SK-N-MC (cell line): Measurements from ENCODE around the gene NTRK2.

ENCODE experiments used
- DNase-seq: peaks from one replicate; pipeline ENCODE4 v3.0.0-alpha.2; 2011; ENCODE audit warnings: low read depth, low spot score
- H3K27ac ChIP-seq: fragments of 200-600 bp; sonication (generic); 2 replicates; pipeline ENCODE4 v1.5.1; 2016; ENCODE audit warnings: mixed run types
- H3K36me3 ChIP-seq: fragments of 200-600 bp; sonication (generic); 2 replicates; pipeline ENCODE4 v1.6.1; 2017; ENCODE audit warnings: antibody characterized with exemption, low read length, mixed read lengths; ENCODE audit not compliant: insufficient read depth
- H3K4me3 ChIP-seq: fragments of 200-600 bp; sonication (generic); 2 replicates; pipeline ENCODE4 v1.5.1; 2016
- H3K9ac ChIP-seq: fragments of 200-600 bp; sonication (generic); 2 replicates; pipeline ENCODE4 v1.8.0; 2017; ENCODE audit warnings: mixed run types, mixed read lengths; ENCODE audit not compliant: insufficient read length
- H3K9me3 ChIP-seq: fragments of 200-600 bp; sonication (generic); 2 replicates; pipeline ENCODE4 v1.6.1; 2017; ENCODE audit warnings: low read depth, mild to moderate bottlenecking, antibody characterized with exemption, low read length, moderate library complexity, mixed read lengths
- EZH2 ChIP-seq: fragments of 200-600 bp; sonication (generic); IDR thresholded peaks from one replicate; pipeline ENCODE4 v1.6.1; 2017; ENCODE audit warnings: antibody characterized with exemption
- FOXP2 ChIP-seq: optimal IDR thresholded peaks from 2 replicates; pipeline ENCODE3; 2011; ENCODE audit warnings: mild to moderate bottlenecking, moderate library complexity; ENCODE audit not compliant: insufficient read depth; ENCODE audit errors: extremely low read length, control extremely low read depth
- POLR2AphosphoS5 ChIP-seq: IDR thresholded peaks from 2 replicates; pipeline ENCODE4 v1.6.1; 2012; ENCODE audit warnings: mild to moderate bottlenecking, low read depth, low read length, borderline replicate concordance

Gene NTRK2

GRCh38 chr9:84673806-84674205 lies 4.3 kb downstream of the NTRK2 start:
- Histone ChIP-seq H3K9me3 (no peaks in the 10 kb centered on the region), H3K36me3 (no peaks in the 10 kb centered on the region), H3K9ac (no peak overlapping the region), H3K4me3 (no peak overlapping the region), H3K27ac (no peak overlapping the region)
- TF ChIP-seq EZH2, result no peak
- no peak for TF ChIP-seq FOXP2
- no peak for TF ChIP-seq POLR2AphosphoS5
- no peak for DNase-seq

GRCh38 chr9:84677080-84677479 lies 7.6 kb downstream of the NTRK2 start:
- no peak overlapping the region for H3K9ac ChIP-seq
- no peak overlapping the region for H3K27ac ChIP-seq
- DNase-seq, result no peak
- TF ChIP-seq FOXP2 (no peak), EZH2 (no peak), POLR2AphosphoS5 (no peak)
- H3K4me3 ChIP-seq, result no peak overlapping the region
- no peaks in the 10 kb centered on the region for H3K36me3 ChIP-seq
- no peaks in the 10 kb centered on the region for H3K9me3 ChIP-seq

GRCh38 chr9:84679571-84679970 lies 10.0 kb downstream of the NTRK2 start:
- Histone ChIP-seq H3K4me3 (no peak overlapping the region), H3K9me3 (no peaks in the 10 kb centered on the region), H3K27ac (no peak overlapping the region), H3K9ac (no peak overlapping the region), H3K36me3 (no peaks in the 10 kb centered on the region)
- DNase-seq, result no peak
- no peak for TF ChIP-seq EZH2
- TF ChIP-seq FOXP2, result no peak
- no peak for TF ChIP-seq POLR2AphosphoS5

- no peak for TF ChIP-seq POLR2AphosphoS5
- no peak for TF ChIP-seq FOXP2
- TF ChIP-seq EZH2, result no peak
- DNase-seq, result no peak
- H3K9me3 ChIP-seq, result no peaks in the 10 kb centered on the region
- no peak overlapping the region for H3K4me3 ChIP-seq
- H3K27ac ChIP-seq, result no peak overlapping the region
- no peaks in the 10 kb centered on the region for H3K36me3 ChIP-seq
- no peak overlapping the region for H3K9ac ChIP-seq
Measured at GRCh38 chr9:84681516-84682285, 12.2 kb downstream of the NTRK2 start.

- Histone ChIP-seq H3K36me3 (no peaks in the 10 kb centered on the region), H3K9ac (no peak overlapping the region), H3K27ac (no peak overlapping the region), H3K9me3 (no peaks in the 10 kb centered on the region), H3K4me3 (no peak overlapping the region)
- DNase-seq, result no peak
- no peak for TF ChIP-seq EZH2
- TF ChIP-seq FOXP2, result no peak
- no peak for TF ChIP-seq POLR2AphosphoS5
Measured at GRCh38 chr9:84686068-84686467, 16.5 kb downstream of the NTRK2 start.

GRCh38 chr9:84688956-84689355 lies 19.4 kb downstream of the NTRK2 start:
- Histone ChIP-seq H3K36me3 (no peaks in the 10 kb centered on the region), H3K9me3 (no peaks in the 10 kb centered on the region), H3K4me3 (no peak overlapping the region), H3K27ac (no peak overlapping the region), H3K9ac (no peak overlapping the region)
- no peak for TF ChIP-seq EZH2
- no peak for TF ChIP-seq POLR2AphosphoS5
- DNase-seq, result no peak

- Histone ChIP-seq H3K9ac (no peak overlapping the region), H3K36me3 (no peaks in the 10 kb centered on the region), H3K27ac (no peak overlapping the region), H3K9me3 (no peaks in the 10 kb centered on the region), H3K4me3 (no peak overlapping the region)
- DNase-seq, result no peak
- TF ChIP-seq FOXP2, result no peak
- no peak for TF ChIP-seq EZH2
- no peak for TF ChIP-seq POLR2AphosphoS5
Measured at GRCh38 chr9:84691634-84692033, 22.1 kb downstream of the NTRK2 start.

- H3K36me3 ChIP-seq, result no peaks in the 10 kb centered on the region
- H3K9ac ChIP-seq, result no peak overlapping the region
- no peak overlapping the region for H3K4me3 ChIP-seq
- DNase-seq, result no peak
- no peak overlapping the region for H3K27ac ChIP-seq
- TF ChIP-seq FOXP2, result no peak
- no peak for TF ChIP-seq POLR2AphosphoS5
- TF ChIP-seq EZH2, result no peak
- H3K9me3 ChIP-seq, result no peaks in the 10 kb centered on the region
Measured at GRCh38 chr9:84694248-84694647, 24.7 kb downstream of the NTRK2 start.

- Histone ChIP-seq H3K9ac (no peak overlapping the region), H3K36me3 (no peaks in the 10 kb centered on the region), H3K4me3 (no peak overlapping the region), H3K9me3 (no peaks in the 10 kb centered on the region), H3K27ac (no peak overlapping the region)
- DNase-seq, result no peak
- TF ChIP-seq POLR2AphosphoS5 (no peak), FOXP2 (no peak), EZH2 (no peak)
Measured at GRCh38 chr9:84697042-84697441, 27.5 kb downstream of the NTRK2 start.
